Tibial artery (tissue), 4 donors: Measurements from ENCODE around the gene SPAG6.

ENCODE experiments used
- DNase-seq, 2 donors: peaks; one replicate each; pipeline ENCODE4 v3.0.0-alpha.2; 2019
- H3K27ac ChIP-seq, 2 donors: fragments of 200-600 bp; sonication (generic) in 1 of 2; 1 replicate in 1 of 2; 2 replicates in 1 of 2; pipeline ENCODE4 v1.5.1; 2018 to 2019; ENCODE audit warnings: mild to moderate bottlenecking in 1 of 2
- H3K27me3 ChIP-seq, 2 donors: fragments of 200-600 bp; sonication (generic) in 1 of 2; one replicate each; pipeline versions ENCODE4 v1.5.1 to v1.6.0; 2016 to 2019
- H3K36me3 ChIP-seq, 3 donors: fragments of 200-600 bp; sonication (generic) in 2 of 3; one replicate each; pipeline ENCODE4 v1.5.1; 2016 to 2019; ENCODE audit warnings: mild to moderate bottlenecking in 2 of 3
- H3K4me1 ChIP-seq, 4 donors: fragments of 200-600 bp; sonication (generic) in 2 of 4; 1 replicate in 3 of 4; 2 replicates in 1 of 4; pipeline ENCODE4 v1.5.1; 2016 to 2019
- H3K4me3 ChIP-seq, 2 donors: fragments of 200-600 bp; sonication (generic) in 1 of 2; 1 replicate in 1 of 2; 2 replicates in 1 of 2; pipeline ENCODE4 v1.5.1; 2018 to 2019; ENCODE audit warnings: mild to moderate bottlenecking in 2 of 2
- H3K9me3 ChIP-seq, 3 donors: fragments of 200-600 bp; sonication (generic) in 1 of 3; one replicate each; pipeline ENCODE4 v1.5.1; 2016 to 2019
- CTCF ChIP-seq, 2 experiments: fragments of 200-600 bp in 1 of 2; fragments of 450-650 bp in 1 of 2; IDR thresholded peaks; one replicate each; pipeline ENCODE4 v1.5.1; 2017 to 2019; ENCODE audit warnings: antibody characterized with exemption in 2 of 2, mild to moderate bottlenecking in 1 of 2, moderate library complexity in 1 of 2
- intact Hi-C: fragments of 100-400 bp; cut with DNase I; formaldehyde crosslinking; loops from one replicate; pipeline ENCODE4 v1.15.0; 2023; ENCODE audit warnings: low total_unique reads

Gene SPAG6

GRCh38 chr10:22329150-22329549, 16.1 kb upstream of the SPAG6 start:
- peaks cover 0 to 22% (median 13%) of the 10 kb centered on the region in 4 donors for H3K4me1 ChIP-seq
- H3K27ac ChIP-seq: no peak overlapping the region
- H3K4me3 ChIP-seq: no peak overlapping the region
- peaks cover 0 to 8% of the 10 kb centered on the region in 2 donors for H3K27me3 ChIP-seq
- no peaks in the 10 kb centered on the region for H3K9me3 ChIP-seq
- TF ChIP-seq CTCF (IDR thresholded peaks at IDR 0.05): no peak
- intact Hi-C loops: no loop called here
- H3K36me3 ChIP-seq: peaks cover 20 to 28% (median 23%) of the 10 kb centered on the region in 3 donors
- DNase-seq: no peak

DNA sequence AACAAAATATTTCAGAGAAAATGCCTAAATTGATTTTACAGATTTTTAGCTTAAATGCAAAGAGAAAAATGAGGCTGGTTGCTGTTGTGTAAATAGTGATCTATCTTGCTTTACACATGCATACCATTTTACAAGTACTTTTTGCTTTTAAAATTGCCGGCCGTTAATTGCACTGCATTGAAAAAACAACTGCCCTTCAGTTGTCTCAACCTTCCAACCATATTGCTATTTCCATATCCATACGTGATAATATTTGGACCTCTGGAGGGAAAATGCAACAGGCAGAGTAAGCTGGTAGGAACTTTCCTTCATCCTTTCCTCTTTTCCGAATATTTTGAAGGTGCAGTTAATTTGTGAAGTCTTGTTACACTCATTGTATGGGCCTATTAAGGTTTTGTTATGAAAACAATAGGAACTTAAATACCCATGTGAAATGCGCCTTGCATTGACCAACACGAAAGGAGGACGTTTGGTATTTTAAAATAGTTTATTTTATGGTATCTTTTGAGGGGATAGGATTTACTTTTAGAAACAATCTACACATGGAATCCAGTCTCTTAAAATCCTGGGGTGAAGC, 13.1 kb upstream of the SPAG6 start:
- DNase-seq: no peak
- Histone ChIP-seq H3K27ac (no peak overlapping the region), H3K27me3 (peaks cover 9 to 36% of the 10 kb centered on the region in 2 donors), H3K36me3 (peaks cover 20 to 25% (median 23%) of the 10 kb centered on the region in 3 donors), H3K9me3 (no peaks in the 10 kb centered on the region), H3K4me1 (peaks cover 0 to 30% (median 28%) of the 10 kb centered on the region in 4 donors), H3K4me3 (no peak overlapping the region)
- intact Hi-C loops: loop anchor here (5.0 kb wide), 1 partner anchor 375 kb away; no protein-coding TSS in a partner anchor
- no peak for TF ChIP-seq CTCF (IDR thresholded peaks at IDR 0.05)

GRCh38 chr10:22333167-22333974, 11.9 kb upstream of the SPAG6 start:
- peaks cover 0 to 30% (median 28%) of the 10 kb centered on the region in 4 donors for H3K4me1 ChIP-seq
- H3K4me3 ChIP-seq: no peak overlapping the region
- TF ChIP-seq CTCF (IDR thresholded peaks at IDR 0.05): no peak
- H3K9me3 ChIP-seq: no peaks in the 10 kb centered on the region
- H3K27ac ChIP-seq: no peak overlapping the region
- H3K27me3 ChIP-seq: peaks cover 12 to 48% of the 10 kb centered on the region in 2 donors
- no peak for DNase-seq
- H3K36me3 ChIP-seq: peaks cover 15 to 19% (median 17%) of the 10 kb centered on the region in 3 donors
- intact Hi-C loops: loop anchor here (5.0 kb wide), 1 partner anchor 374 kb away; no protein-coding TSS in a partner anchor

DNA sequence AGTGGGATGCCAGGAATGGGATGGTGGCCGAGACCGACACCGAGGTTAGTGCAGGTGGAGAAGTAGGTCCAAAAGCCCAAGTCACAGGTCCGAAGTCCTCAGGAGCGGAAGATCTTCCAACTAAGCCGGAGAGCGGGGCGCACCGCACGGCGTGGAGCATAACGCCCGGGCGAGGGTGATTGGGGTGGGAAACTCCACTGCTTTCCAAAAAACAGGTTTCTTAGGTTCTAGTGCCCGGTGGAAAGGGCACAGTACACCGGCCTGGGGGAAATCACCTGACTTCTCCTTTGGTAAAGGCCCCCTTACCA, 11.4 kb upstream of the SPAG6 start:
- intact Hi-C loops: loop anchor here (5.0 kb wide), 1 partner anchor 373 kb away; no protein-coding TSS in a partner anchor
- Histone ChIP-seq H3K27me3 (peaks cover 12 to 53% of the 10 kb centered on the region in 2 donors), H3K9me3 (no peaks in the 10 kb centered on the region), H3K4me1 (peaks cover 0 to 30% (median 28%) of the 10 kb centered on the region in 4 donors), H3K27ac (no peak overlapping the region), H3K4me3 (no peak overlapping the region), H3K36me3 (peaks cover 11 to 16% (median 14%) of the 10 kb centered on the region in 3 donors)
- no peak for DNase-seq
- no peak for TF ChIP-seq CTCF (IDR thresholded peaks at IDR 0.05)

- DNase-seq: peak in 1 of 2 donors; percentile 21
- H3K27me3 ChIP-seq: peaks cover 12 to 60% of the 10 kb centered on the region in 2 donors
- intact Hi-C loops: loop anchor here (5.0 kb wide), 1 partner anchor 373 kb away; no protein-coding TSS in a partner anchor
- H3K9me3 ChIP-seq: no peaks in the 10 kb centered on the region
- H3K36me3 ChIP-seq: peaks cover 4 to 9% (median 7%) of the 10 kb centered on the region in 3 donors
- H3K27ac ChIP-seq: no peak overlapping the region
- H3K4me3 ChIP-seq: peak overlapping the region; percentile 42 to 60
- H3K4me1 ChIP-seq: peaks cover 0 to 31% (median 29%) of the 10 kb centered on the region in 4 donors
- no peak for TF ChIP-seq CTCF (IDR thresholded peaks at IDR 0.05)
Observed at GRCh38 chr10:22334414-22335172, 10.7 kb upstream of the SPAG6 start.
